ENCODE measurements around the gene BGLAP.
"Not testable (repeated sequence)": the region's sequence is repeated elsewhere in the genome, so short reads cannot be mapped to it uniquely, and the experiment has no call there.

Gene BGLAP

DNA sequence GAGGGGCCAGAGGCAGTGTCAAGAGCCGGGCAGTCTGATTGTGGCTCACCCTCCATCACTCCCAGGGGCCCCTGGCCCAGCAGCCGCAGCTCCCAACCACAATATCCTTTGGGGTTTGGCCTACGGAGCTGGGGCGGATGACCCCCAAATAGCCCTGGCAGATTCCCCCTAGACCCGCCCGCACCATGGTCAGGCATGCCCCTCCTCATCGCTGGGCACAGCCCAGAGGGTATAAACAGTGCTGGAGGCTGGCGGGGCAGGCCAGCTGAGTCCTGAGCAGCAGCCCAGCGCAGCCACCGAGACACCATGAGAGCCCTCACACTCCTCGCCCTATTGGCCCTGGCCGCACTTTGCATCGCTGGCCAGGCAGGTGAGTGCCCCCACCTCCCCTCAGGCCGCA is at the start of gene BGLAP:
TSS of gene BGLAP (plus strand) at position 259 of the 400 bp plus-strand sequence. CDS start at position 307, 48 bp downstream.
- DNase-seq (ENCODE audit: low read depth), result no peak

DNA sequence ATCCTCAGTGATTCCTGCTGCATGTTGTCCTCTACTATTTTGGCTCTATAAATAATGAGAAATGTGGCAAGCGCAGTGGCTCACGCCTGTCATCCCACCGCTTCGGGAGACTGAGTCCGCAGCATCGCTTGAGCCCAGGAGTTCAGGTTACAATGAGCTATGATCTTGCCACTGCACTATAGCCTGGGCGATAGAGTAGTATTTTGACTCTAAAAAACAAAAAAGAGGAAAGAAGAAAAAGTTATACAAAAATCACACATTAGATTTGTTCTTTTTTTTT is 48.8 kb upstream of the BGLAP start:
- DNase-seq (ENCODE audit: low read depth), result no peak

DNA sequence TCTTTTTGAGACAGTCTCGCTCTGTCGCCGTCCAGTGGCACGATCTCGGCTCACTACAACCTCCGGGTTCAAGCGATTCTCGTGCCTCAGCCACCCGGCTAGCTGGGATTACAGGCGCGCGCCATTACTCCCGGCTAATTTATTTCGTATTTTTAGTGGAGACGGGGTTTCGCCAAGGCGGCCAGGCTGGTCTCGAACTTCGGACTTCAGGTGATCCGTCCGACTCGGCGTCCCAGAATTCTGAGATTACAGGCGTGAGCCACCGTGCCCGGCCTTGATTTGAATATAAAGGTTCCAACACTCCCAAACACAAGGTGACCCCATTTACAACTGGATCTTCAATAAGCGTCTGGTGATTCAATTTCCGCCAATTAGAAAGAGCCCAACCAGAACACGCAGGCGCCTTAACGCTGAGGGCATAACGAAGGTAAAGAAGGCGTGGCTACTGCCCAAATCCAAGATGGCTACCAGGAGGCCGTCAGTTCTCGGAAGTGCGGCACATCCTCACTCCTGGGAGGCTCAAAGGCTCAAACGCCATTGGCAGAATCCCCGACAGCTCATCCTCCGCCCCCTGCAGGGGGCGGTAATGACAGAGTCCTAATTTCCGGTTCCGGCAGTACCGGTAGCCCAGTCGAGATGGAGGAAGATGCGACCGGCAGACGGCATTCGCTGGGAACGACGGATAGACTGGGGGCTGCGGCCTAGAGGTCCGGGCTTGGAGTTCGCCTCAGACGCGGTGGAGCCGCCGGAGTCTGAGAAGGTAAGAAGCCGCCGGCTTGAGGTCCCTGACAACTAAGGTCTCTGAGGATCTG is 48.3 kb upstream of the BGLAP start, which contains the start of gene SLC25A44:
TSS of gene SLC25A44 (plus strand) at position 617 of the 812 bp plus-strand sequence. CDS start 5,744 bp downstream, outside the sequence.
- DNase-seq (ENCODE audit: low read depth), result peak; percentile 97

DNA sequence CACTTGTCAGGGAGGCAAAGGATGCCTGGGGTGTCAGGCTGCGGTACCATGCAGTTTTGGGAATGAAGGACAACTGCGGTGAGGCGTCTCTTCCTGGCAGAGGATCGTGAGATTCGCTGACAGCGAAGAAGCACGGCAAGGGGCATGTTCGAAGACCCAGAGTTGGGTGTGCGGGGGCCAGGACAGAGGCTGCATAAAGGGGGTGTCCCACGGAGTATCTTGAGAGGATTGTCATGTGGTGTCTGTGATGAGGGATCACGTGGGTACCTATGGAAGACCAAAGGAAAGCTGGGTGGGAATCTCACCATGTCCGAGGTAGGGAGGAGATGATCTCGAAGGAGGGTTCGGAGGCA is 47.7 kb upstream of the BGLAP start:
- DNase-seq (ENCODE audit: low read depth), result no peak

DNA sequence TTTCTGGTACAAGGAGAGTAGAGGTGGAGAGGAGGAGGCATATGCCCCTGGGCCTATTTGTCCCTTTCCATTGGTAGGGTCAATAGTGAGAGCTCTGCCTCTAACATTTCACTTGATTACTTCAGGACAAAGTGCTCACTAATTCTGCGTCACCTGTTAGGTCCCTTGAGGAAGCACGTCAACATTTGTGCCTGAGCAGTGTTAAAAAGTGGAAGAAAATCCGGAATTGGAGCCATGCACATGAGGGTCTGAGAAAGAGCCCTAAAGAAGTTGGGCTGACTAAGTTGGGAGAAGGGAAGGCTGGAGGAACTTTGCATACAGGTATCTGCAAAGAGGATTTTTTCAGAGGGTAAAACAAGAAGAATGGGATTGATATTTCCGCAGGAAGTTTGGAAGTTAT is 46.1 kb upstream of the BGLAP start:
- DNase-seq (ENCODE audit: low read depth), result no peak

DNA sequence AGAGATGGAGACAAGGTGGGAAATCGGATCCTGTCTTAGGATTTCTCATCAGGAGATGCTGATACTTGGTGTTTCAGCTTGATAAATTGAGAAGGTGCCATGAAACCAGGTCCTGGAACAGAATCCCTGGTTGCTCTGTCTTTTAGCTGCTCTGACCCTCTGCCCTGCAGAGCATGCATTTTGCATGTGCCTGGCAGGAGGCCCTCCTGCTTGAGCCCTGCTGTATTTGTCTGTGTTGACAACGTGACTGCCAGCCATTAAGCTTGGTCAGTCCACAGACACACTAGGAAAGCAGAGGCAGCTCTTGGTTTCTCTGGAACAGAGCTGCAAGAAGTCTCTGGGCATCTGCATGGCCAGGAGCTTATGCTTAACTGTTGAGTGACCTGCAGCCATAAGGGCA is 45.5 kb upstream of the BGLAP start:
- DNase-seq (ENCODE audit: low read depth), result no peak

DNA sequence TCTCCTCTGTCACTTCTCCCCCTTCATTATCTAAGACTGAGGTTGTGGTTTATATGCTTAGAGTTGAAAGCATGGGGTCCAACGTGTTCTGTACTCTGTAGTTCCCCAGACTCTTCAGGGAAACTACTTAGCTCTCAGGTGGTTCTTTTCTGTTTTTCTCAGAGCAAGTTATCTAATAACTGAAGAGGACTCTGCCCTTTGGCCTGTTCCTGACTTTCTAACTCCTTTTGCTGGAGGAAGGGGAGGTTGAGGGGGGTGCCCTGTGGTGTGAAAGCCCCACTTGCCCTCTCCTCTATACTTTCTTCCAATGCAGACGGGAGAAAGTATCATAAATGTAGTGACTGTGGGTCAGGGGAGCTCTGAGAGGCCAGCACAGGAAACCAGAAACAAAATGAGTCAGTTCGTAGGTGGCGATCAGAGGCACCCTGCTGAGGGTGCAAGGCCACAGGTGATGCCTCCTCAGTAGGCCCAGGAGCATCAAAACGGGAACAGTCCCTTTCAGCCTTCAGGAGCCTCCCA is 43.1 kb upstream of the BGLAP start:
- no peak for DNase-seq (ENCODE audit: low read depth)

DNA sequence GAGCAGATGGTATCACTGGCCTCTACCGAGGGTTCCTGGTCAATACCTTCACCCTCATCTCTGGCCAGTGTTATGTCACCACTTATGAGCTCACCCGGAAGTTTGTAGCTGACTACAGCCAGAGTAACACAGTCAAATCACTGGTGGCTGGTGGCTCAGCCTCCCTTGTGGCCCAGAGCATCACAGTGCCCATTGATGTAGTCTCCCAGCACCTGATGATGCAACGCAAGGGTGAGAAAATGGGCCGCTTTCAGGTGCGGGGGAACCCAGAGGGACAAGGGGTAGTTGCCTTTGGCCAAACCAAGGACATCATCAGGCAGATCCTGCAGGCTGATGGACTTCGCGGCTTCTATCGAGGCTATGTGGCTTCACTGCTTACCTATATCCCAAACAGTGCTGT is 41.9 kb upstream of the BGLAP start:
- DNase-seq (ENCODE audit: low read depth), result no peak

DNA sequence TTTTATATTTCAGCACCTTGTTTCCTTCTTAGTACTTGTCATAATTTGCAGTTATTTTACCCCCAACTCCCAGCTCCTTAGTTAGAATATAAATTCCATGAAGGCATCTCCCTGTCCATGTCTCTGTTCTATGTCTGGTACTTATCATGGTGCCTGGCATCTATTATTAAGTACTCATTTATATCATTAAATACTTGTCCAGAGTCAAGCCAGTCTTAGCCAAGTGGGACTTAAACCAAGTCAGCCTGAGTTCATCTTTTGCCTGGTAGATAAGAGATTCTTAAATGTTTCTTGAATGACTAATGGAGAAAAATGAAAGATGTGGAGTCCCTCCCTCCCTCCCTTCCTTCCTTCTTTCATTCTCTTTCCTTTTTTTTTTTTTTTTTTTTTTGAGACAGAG is 38.7 kb upstream of the BGLAP start:
- no peak for DNase-seq (ENCODE audit: low read depth)

DNA sequence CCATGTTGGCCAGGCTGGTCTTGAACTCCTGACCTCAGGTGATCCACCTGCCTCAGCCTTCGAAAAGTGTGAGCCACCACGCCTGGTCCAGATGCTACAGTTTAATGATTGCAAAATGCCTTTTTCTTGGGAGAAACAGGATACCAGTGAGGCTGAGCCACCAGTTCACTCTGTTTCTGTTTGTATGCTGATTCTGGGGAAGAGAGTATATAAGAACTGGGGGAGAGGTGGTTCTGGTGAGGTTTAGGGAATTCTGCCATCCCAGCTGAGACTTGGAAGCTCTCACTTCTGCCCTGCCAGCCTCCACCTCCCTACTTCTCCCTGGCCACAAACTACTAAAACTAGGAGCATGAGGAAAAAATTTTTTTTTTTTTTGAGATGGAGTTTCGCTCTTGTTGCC is 37.3 kb upstream of the BGLAP start:
- no peak for DNase-seq (ENCODE audit: low read depth)

DNA sequence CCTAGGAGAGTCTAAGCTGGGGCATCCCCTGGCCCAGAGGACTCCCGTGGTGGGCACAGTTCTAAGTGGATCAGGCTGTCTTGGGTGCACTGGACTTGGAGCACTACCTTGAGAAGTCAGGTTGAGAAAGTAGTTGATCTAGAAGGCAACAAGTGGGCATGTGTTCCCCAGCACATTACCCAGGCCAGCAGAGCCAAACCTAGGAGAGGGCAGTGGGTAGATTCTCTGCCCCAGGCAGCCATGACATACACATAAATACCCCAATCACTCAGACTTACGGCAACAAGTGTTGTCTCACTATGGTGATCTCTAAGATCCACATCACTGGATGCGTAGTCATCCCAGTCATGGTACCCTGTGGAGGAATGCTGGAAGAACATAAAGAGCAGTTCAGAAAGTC is 30.7 kb upstream of the BGLAP start:
- DNase-seq (ENCODE audit: low read depth), result no peak

DNA sequence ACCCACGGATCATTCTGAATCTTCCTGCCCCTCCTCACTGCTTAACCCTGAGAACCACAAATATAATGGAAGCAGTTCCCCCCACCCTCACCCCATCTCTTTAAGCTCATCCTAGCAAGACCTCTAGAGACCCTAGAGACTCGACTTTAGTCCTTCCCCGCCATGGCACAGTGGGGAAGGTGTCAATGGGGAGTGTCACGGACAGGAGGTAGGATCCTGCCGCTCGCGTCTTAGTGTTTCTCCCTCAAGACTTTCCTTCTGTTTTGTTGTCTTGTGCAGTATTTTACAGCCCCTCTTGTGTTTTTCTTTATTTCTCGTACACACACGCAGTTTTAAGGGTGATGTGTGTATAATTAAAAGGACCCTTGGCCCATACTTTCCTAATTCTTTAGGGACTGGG is 29.9 kb upstream of the BGLAP start:
- no peak for DNase-seq (ENCODE audit: low read depth)

DNA sequence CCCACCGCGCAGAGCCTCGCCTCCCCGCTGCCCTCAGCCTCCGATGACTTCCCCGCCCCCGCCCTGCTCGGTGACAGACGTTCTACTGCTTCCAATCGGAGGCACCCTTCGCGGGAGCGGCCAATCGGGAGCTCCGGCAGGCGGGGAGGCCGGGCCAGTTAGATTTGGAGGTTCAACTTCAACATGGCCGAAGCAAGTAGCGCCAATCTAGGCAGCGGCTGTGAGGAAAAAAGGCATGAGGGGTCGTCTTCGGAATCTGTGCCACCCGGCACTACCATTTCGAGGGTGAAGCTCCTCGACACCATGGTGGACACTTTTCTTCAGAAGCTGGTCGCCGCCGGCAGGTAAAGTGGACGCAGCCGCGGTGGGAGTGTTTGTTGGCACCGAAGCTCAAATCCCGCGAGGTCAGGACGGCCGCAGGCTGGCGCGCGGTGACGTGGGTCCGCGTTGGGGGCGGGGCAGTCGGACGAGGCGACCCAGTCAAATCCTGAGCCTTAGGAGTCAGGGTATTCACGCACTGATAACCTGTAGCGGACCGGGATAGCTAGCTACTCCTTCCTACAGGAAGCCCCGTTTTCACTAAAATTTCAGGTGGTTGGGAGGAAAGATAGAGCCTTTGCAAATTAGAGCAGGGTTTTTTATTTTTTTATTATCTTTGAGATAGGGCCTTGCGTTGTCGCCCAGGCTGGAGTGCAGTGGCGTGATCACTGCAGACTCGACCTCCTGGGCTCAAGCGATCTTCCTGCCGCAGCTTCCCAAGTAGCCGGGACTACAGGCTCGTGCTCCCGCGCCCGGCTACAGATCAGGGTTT is 28.9 kb upstream of the BGLAP start, which contains the start of gene PMF1:
TSS of gene PMF1 (plus strand) at position 175 of the 811 bp plus-strand sequence. CDS start at position 184, 9 bp downstream.
- DNase-seq (ENCODE audit: low read depth), result peak; percentile 95

DNA sequence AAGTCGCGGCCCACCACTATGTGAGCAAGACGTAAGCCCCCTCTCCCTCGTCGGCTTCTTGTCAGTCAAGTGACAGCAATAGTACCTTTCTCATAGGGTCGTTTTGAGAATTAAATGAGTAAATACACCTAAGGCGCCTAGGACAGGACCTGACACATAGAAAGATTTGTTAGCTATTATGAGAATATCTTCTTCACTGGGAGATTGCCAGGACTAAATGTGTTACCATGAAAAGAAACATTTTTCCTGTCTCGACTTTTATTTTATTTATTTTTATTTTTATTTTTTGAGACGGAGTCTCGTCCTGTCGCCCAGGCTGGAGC is 28.4 kb upstream of the BGLAP start:
- no peak for DNase-seq (ENCODE audit: low read depth)

DNA sequence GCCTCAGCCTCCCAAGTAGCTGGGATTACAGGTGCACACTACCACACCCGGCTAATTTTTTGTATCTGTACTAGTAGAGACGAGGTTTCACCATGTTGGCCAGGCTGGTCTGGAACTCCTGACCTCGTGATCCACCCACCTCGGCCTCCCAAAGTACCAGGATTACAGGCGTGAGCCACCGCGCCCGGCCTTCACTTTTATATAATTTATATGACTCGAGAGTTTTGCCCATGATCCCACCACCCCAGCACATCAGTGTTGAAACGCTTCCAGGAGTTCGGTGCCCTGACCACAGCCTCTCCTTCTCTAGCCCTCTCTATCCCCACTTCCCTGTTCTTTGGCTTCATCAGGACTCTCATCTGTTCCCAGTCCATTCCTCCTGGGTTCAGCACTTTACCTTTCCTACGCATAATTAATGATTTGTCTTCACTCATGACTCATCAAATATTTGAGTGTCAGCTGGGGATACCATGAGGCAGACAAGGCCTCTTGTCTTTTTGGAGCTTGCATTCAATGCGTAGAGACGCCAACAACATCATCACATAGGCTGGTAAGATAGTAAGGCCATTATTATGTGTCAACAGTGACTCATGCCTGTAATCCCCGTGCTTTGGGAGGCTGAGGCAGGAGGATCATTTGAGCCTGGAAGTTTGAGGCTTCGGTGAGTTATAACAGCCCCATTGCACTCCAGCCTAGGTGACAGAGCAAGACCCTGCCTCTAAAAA is 27.8 kb upstream of the BGLAP start:
- no peak for DNase-seq (ENCODE audit: low read depth)

DNA sequence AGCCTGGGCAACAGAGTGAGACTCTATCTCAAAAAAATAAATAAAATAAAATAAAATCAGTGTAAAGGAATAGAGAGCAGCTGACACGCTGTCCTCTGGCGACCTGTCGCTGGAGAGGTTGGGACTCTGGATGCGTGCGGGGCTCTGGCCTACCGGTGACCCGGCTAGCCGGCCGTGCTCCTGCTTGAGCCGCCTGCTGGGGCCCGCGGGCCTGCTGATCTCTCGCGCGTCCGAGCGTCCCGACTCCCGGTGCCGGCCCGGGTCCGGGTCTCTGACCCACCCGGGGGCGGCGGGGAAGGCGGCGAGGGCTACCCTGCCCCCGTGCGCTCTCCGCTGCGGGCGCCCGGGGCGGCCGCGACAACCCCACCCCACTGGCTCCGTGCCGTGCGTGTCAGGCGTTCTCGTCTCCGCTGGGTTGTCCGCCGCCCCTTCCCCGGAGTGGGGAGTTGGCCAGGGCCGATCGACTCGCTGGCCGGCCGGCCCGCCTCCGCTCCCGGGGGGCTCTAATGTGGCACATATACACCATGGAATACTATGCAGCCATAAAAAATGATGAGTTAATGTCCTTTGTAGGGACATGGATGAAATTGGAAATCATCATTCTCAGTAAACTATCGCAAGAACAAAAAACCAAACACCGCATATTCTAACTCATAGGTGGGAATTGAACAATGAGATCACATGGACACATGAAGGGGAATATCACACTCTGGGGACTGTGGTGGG is 25.5 kb upstream of the BGLAP start:
- not testable (repeated sequence) for DNase-seq (ENCODE audit: low read depth)

DNA sequence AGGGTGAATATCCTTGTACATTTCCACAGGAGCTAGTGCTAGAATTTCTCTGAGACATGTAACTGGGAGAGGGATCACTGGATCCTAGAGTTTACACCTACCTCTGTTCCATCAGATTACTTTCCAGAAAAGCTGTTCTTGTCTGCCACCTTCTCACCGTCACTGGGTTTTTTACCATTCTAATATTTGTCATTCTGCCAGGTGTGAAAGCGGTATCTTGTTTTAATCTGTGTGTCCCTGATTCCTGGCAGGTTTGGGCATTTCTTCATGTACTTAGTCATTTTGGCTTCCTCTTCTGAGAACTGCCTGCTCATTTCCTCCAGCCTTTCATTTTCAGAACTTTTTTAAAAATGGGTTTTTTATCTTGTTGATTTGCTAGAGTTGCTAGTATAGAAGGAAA is 24.1 kb upstream of the BGLAP start:
- no peak for DNase-seq (ENCODE audit: low read depth)

DNA sequence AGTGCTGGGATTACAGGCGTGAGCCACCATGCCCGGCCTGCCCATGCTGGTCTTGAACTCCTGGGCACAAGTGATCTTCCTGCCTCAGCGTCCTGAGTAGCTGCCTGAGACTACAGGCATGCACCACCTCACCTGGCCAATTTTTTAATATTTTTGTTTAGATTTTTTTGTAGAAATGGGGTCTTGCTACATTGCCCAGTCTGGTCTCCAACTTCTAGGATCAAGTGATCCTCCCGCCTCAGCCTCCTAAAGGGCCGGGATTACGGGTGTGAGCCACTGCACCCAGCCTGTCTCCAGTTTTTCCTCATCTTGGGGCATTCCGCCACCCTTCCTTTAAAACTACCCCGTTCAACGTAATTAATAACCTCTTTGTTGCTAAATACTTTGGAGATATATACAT is 21.8 kb upstream of the BGLAP start:
- no peak for DNase-seq (ENCODE audit: low read depth)

DNA sequence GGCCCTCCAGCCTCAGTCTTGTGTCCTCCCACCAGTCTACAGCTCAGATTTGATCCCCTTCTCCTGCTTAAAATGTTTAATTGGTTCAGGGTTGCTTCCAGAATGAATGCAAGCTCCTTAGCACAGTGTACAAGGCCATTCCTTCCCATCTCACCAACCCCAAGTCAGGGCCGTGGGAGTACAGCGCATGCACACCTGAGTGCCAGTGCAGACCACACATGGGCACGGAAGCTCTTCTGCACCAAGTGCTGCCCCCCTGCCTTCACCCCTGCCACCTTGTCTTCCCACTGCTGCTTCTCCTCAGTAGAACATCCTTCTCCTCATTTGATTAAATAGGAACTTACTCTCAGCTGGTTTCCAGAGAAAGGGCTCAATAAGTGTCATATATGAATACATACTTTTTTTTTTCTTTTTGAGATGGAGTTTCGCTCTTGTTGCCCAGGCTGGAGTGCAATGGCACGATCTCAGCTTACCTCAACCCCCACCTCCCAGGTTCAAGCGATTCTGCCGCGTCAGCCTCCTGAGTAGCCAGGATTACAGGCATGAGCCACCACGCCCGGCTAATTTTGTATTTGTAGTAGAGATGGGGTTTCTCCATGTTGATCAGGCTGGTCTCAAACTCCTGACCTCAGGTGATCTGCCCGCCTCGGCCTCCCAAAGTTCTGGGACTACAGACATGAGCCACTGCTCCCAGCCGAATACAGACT is 19.8 kb upstream of the BGLAP start:
- DNase-seq (ENCODE audit: low read depth), result no peak

DNA sequence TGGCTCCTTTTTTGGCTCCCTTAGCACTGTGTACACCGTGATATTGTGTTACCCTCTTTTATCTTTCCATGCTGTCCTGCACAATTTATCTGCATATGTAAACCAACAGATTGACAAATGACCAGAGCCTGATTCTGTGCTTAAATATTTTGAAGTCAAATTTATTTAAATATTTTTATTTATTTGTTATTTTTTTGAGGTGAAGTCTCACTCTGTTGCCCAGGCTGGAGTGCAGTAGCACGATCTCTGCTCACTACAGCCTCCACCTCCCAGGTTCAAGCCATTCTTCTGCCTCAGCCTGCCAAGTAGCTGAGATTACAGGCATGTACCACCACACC is 16.3 kb upstream of the BGLAP start:
- no peak for DNase-seq (ENCODE audit: low read depth)

DNA sequence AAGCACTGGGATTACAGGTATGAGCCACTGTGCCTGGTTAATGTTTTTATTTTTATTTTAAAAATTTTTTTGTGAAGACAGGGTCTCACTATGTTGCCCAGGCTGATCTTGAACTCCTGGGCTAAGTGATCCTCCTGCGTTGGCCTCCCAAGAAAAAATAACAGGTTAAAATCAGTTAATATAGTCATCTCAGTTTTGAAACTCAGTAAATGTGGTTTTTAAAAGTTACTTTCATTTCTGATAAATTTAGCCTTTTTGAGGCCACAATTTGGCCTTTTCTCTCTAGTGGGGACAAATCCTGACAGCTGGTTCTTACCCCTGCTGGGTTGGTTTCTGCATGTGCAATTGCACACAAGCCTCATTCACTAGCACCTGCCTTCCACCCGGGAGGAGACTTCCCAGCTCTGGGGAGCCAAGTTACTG is 15.9 kb upstream of the BGLAP start:
- DNase-seq (ENCODE audit: low read depth), result no peak

DNA sequence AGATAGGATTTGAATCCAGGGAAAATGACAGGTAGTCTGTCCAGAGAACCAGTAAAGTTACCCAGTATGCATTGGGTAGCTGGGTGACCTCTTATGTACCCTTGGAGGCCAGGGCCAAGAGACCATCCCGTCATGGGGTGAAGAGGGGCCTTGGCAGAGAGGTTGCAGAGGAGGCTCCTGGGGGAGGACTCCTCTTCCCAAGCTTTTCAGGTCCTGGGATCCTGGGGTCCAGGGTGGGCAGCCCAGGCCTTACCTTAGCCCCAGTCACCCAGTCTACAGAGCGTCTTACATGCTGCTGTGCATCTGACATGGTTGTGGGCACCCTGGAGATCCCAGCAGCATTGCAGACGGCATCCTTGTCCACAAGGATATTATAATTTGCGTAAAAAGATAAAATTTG is 15.2 kb upstream of the BGLAP start:
- DNase-seq (ENCODE audit: low read depth), result no peak
